ENCODE results near the gene PLCD3.

DNA sequence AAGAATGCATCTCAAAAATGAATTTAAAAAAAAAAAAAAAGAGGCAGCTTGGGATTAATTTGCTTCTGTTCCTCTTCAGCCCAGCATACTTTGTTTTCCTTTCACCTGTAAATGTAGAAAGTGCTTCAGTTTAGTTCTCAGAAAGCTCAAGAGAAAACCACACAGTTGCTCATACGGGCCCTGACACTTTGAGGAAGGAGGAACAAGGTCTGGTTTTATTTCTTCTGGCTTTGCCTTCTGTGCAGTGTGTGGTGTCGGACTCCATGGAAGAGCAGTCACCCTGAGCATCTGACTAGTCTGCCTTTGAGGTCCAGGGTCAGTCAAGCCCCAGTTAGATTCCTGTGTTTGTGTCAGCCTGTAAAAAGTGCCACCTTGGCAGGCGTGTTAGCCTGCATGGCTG, 43.6 kb downstream of the PLCD3 start:
- TF ChIP-seq EZH2 (IDR thresholded peaks at IDR 0.05; ENCODE audit: low read length), result no peak
- TF ChIP-seq, protein P1, sequence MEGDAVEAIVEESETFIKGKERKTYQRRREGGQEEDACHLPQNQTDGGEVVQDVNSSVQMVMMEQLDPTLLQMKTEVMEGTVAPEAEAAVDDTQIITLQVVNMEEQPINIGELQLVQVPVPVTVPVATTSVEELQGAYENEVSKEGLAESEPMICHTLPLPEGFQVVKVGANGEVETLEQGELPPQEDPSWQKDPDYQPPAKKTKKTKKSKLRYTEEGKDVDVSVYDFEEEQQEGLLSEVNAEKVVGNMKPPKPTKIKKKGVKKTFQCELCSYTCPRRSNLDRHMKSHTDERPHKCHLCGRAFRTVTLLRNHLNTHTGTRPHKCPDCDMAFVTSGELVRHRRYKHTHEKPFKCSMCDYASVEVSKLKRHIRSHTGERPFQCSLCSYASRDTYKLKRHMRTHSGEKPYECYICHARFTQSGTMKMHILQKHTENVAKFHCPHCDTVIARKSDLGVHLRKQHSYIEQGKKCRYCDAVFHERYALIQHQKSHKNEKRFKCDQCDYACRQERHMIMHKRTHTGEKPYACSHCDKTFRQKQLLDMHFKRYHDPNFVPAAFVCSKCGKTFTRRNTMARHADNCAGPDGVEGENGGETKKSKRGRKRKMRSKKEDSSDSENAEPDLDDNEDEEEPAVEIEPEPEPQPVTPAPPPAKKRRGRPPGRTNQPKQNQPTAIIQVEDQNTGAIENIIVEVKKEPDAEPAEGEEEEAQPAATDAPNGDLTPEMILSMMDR (optimal IDR thresholded peaks at IDR 0.05 in 1 of 3, IDR thresholded peaks at IDR 0.05 in 1 of 3, conservative IDR thresholded peaks at IDR 0.05 in 1 of 3; ENCODE audit: extremely low read depth in 1 of 3, insufficient read depth in 2 of 3, low read length in 3 of 3), result no peak
